Measurements from ENCODE around the gene LRRC1.

LRRC1 gene

DNA sequence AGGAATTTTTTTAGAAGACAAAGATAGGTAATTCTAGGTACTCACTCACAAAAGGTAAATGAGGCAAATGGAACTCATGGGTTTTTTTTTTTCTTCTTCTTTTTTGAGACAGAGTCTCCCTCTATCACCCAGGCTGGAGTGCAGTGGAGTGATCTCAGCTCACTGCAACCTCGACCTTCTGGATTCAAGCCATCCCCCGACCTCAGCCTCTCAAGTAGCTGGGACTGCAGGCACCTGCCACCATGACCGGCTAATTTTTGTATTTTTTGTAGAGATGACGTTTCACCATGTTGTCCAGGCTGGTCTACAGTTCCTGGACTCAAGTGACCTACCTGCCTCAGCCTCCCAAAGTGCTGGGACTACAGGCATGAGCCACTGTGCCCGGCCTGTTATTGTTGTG, 126.1 kb downstream of the LRRC1 start:
- TF ChIP-seq, protein P1, sequence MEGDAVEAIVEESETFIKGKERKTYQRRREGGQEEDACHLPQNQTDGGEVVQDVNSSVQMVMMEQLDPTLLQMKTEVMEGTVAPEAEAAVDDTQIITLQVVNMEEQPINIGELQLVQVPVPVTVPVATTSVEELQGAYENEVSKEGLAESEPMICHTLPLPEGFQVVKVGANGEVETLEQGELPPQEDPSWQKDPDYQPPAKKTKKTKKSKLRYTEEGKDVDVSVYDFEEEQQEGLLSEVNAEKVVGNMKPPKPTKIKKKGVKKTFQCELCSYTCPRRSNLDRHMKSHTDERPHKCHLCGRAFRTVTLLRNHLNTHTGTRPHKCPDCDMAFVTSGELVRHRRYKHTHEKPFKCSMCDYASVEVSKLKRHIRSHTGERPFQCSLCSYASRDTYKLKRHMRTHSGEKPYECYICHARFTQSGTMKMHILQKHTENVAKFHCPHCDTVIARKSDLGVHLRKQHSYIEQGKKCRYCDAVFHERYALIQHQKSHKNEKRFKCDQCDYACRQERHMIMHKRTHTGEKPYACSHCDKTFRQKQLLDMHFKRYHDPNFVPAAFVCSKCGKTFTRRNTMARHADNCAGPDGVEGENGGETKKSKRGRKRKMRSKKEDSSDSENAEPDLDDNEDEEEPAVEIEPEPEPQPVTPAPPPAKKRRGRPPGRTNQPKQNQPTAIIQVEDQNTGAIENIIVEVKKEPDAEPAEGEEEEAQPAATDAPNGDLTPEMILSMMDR (conservative IDR thresholded peaks at IDR 0.05; ENCODE audit: low read length): no peak
- no peak for DNase-seq (ENCODE audit: low read depth)
- no peak overlapping the region for H3K4me3 ChIP-seq (ENCODE audit: low read length)

DNA sequence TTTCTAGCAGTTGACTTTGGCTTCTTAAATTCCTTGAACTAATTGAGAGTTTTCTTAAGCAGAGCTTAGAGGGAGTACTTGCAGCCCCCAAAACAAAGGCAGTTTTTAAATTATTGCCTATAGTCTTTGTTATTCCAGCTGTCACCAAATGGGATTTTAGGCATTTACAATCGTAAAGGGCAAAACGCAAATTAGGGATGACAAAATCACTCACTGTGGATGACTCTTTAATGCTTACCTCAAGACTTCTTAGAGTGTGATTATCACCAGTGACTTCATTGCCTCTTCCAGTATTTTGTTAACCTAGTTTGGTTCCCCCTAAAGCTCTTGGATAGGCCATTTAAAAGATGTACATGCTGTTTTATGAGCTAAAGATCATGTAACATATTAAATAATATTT, 126.8 kb downstream of the LRRC1 start:
- TF ChIP-seq, protein P1 (conservative IDR thresholded peaks at IDR 0.05; ENCODE audit: low read length): no peak
- H3K4me3 ChIP-seq (ENCODE audit: low read length): no peak overlapping the region
- DNase-seq (ENCODE audit: low read depth): no peak

DNA sequence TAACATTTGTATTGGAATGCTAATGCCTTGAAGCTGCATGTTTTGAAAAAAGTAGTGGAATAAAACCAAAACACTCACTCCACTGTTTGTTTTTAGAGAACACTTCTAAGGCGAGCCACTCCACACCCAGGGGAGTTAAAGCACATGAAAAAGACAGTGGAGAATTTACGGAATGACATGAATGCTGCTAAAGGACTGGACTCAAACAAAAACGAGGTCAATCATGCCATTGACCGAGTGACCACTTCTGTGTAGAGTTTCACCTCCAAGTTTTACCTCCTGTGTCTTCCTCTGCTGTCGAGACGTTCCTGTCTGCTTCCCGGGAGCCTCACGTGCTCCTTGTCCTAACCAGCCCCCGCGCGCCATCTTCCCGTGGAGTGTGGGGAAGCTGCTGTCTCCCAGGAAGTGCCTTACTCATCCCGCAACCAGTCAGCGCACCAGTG, 127.8 kb downstream of the LRRC1 start:
- TF ChIP-seq, protein P1 (conservative IDR thresholded peaks at IDR 0.05; ENCODE audit: low read length): no peak
- peak; percentile 13 for DNase-seq (ENCODE audit: low read depth)
- no peak overlapping the region for H3K4me3 ChIP-seq (ENCODE audit: low read length)

DNA sequence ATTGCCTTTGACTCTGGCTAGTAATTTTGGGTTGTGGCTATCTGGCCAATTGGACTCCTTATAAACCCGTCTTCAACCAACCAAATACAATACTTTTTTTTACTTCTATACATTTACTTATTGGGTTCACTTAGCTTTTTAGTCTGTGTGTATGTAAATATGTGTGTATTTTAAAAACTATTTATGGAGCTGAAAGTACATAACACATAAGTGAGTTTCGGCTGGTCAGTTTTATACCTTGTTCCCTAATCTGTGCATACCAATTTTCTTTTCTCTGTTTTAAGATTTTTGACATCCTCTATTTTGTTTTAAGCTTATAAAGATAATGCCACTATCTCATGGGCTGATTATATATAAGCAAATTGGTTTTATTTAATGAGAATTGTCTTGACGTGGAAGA, 129.5 kb downstream of the LRRC1 start:
- no peak for DNase-seq (ENCODE audit: low read depth)
- TF ChIP-seq, protein P1 (conservative IDR thresholded peaks at IDR 0.05; ENCODE audit: low read length): no peak
- no peak overlapping the region for H3K4me3 ChIP-seq (ENCODE audit: low read length)

DNA sequence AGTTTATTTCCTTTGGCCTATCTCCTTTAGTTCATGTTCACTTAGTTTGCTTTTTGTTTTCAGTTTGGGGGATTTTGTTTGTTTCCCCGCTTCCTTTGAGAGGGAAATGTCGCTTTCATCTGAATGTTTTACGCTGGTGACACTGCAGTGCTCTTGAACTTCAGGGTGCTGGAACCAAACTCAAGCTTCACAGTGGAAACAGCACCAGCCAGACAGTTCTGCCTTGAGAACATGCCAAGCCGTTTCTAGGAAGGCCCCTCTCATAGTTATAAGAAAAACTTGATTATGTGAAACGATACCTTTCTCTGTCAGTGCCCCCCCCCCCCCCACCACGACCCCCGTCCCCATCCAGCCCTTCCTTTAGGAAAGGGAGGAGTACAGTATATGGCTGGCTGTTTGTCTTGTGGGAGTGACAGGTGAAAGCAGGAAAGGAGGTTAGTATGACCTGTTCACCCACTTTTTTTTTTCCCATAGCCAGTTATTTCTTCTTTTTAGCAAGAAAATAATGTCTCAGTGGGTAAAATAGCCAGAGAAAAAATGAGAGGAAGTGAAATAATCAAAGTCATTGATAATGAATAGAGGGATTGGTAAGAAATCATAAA, 130.1 kb downstream of the LRRC1 start:
- no peak overlapping the region for H3K4me3 ChIP-seq (ENCODE audit: low read length)
- TF ChIP-seq, protein P1 (conservative IDR thresholded peaks at IDR 0.05; ENCODE audit: low read length): no peak
- DNase-seq (ENCODE audit: low read depth): no peak

DNA sequence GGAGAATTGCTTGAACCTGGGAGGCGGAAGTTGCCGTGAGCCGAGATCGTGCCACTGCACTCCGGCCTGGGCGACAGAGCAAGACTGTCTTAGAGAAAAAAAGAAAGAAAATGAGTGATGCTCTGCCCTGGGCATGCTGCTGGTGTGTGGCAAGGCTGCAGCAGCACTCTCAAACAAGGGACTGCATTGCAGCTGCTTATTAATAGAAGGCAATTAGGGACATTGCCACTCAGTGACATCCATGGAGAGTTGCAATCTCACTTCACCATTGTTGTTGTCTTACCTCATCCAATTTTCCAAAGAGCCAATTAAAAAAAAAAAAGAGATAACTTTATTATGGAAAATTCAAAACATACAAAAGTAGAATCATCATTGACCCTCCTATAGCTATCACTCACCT, 131.1 kb downstream of the LRRC1 start:
- H3K4me3 ChIP-seq (ENCODE audit: low read length): no peak overlapping the region
- no peak for DNase-seq (ENCODE audit: low read depth)
- TF ChIP-seq, protein P1 (conservative IDR thresholded peaks at IDR 0.05; ENCODE audit: low read length): no peak

DNA sequence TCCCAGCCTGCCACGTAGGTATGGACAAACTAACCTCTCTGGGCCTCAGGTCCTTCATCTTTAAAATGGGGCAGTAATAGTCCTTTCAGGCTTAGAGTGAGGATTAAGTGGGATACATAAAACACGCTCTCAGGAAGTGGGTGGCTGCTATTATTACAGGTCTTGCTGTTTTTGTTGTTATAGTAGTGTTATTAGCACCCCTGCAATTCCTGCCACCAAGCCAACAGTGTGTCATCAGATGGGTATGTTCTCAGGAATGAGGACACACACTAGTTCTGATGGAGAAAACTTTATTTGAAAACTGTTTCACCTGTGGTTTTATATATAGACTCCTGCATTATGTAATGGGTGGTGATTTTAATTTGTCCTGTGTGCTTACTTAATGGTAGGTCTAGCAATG, 131.7 kb downstream of the LRRC1 start:
- TF ChIP-seq, protein P1 (conservative IDR thresholded peaks at IDR 0.05; ENCODE audit: low read length): no peak
- peak; percentile 58 for DNase-seq (ENCODE audit: low read depth)
- no peak overlapping the region for H3K4me3 ChIP-seq (ENCODE audit: low read length)

Data from AG10803 (cell line).